ENCODE data around the gene ZNF740. TPM values are rescaled to one million over a fixed set of nuclear protein-coding genes. Genes with fewer than 3 reads are reported as not detected.
A peak's percentile ranks its signal among the peaks of the same experiment; 100 is the strongest.

The ZNF740 gene
- total RNA-seq, 1 experiment from 2014 or later, result 49.7 TPM

GRCh38 chr12:53224897-53225634, 44.5 kb downstream of the ZNF740 start:
- Histone ChIP-seq H3K4me1 (ENCODE audit: control insufficient read depth in 1 of 2, insufficient read depth in 2 of 2, low read length in 2 of 2) (peaks cover 52 to 77% of the 10 kb centered on the region in 2 experiments), H2AFZ (ENCODE audit: low read depth, low read length, poor library complexity, severe bottlenecking) (no peak overlapping the region), H3K9ac (ENCODE audit: low read length) (peak overlapping the region; percentile 28), H3K9me2 (ENCODE audit: insufficient read depth) (no peaks in the 10 kb centered on the region), H3K27me3 (ENCODE audit: insufficient read depth, low read length) (no peaks in the 10 kb centered on the region), H3K27ac (ENCODE audit: low read depth, low read length) (peak overlapping the region; percentile 46), H3K36me3 (ENCODE audit: control insufficient read depth in 1 of 2, insufficient read depth in 2 of 2, low read length in 2 of 2) (no peaks in the 10 kb centered on the region), H3K4me3 (replicated peaks in 1 of 2; ENCODE audit: low read depth in 1 of 2, low read length in 2 of 2) (no peak overlapping the region), H3K4me2 (ENCODE audit: low read length) (peak overlapping the region; percentile 54), H3K9me3 (ENCODE audit: control insufficient read depth in 1 of 2, insufficient read depth in 1 of 2, low read depth in 1 of 2, low read length in 2 of 2) (no peaks in the 10 kb centered on the region), H3K79me2 (ENCODE audit: insufficient read depth, low read length) (no peaks in the 10 kb centered on the region), H4K20me1 (ENCODE audit: insufficient read depth) (no peaks in the 10 kb centered on the region)
- CTCF ChIA-PET, result no interaction called here
- BruUV-seq (replicated peaks), result no TSS peak
- intact Hi-C loops (cut with micrococcal nuclease), result no loop called here
- RAD21 ChIA-PET (ENCODE audit: low non-redundant PET in 1 of 2, low total read pairs in 2 of 2, uncharacterized antibody in 2 of 2, unreplicated experiment in 2 of 2), result interaction anchor here in 1 of 2 experiments (0.6 kb wide), 1 partner anchor 9 kb away, joined by 6 read pairs; no protein-coding TSS in a partner anchor
- ATAC-seq (no peak), DNase-seq (ENCODE audit: low read depth, low spot score) (no peak)
- no peak for TF ChIP-seq JUND (IDR thresholded peaks at IDR 0.05)
- TF ChIP-seq SRF (IDR thresholded peaks at IDR 0.05; ENCODE audit: low read depth), result no peak
- TF ChIP-seq RAD21 (IDR thresholded peaks at IDR 0.05; ENCODE audit: low read depth), result no peak
- TF ChIP-seq, protein P1, sequence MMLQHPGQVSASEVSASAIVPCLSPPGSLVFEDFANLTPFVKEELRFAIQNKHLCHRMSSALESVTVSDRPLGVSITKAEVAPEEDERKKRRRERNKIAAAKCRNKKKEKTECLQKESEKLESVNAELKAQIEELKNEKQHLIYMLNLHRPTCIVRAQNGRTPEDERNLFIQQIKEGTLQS (IDR thresholded peaks at IDR 0.05), result no peak
- TF ChIP-seq CEBPB (IDR thresholded peaks at IDR 0.05; ENCODE audit: low read depth), result no peak
- TF ChIP-seq EZH2phosphoT487 (IDR thresholded peaks at IDR 0.05; ENCODE audit: borderline replicate concordance), result no peak
- TF ChIP-seq TCF7L2 (IDR thresholded peaks at IDR 0.05; ENCODE audit: borderline replicate concordance, extremely low read depth, insufficient read depth, insufficient read length), result no peak
- no peak for TF ChIP-seq SP1 (IDR thresholded peaks at IDR 0.05; ENCODE audit: low read depth)
- TF ChIP-seq, protein P2, sequence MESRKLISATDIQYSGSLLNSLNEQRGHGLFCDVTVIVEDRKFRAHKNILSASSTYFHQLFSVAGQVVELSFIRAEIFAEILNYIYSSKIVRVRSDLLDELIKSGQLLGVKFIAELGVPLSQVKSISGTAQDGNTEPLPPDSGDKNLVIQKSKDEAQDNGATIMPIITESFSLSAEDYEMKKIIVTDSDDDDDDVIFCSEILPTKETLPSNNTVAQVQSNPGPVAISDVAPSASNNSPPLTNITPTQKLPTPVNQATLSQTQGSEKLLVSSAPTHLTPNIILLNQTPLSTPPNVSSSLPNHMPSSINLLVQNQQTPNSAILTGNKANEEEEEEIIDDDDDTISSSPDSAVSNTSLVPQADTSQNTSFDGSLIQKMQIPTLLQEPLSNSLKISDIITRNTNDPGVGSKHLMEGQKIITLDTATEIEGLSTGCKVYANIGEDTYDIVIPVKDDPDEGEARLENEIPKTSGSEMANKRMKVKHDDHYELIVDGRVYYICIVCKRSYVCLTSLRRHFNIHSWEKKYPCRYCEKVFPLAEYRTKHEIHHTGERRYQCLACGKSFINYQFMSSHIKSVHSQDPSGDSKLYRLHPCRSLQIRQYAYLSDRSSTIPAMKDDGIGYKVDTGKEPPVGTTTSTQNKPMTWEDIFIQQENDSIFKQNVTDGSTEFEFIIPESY (IDR thresholded peaks at IDR 0.05; ENCODE audit: extremely low read depth, insufficient replicate concordance, low read length), result no peak
- TF ChIP-seq POLR2AphosphoS5 (IDR thresholded peaks at IDR 0.05; ENCODE audit: low read depth, low read length), result no peak
- no peak for TF ChIP-seq EGR1 (IDR thresholded peaks at IDR 0.05; ENCODE audit: low read depth)
- no peak for TF ChIP-seq FOSL1 (IDR thresholded peaks at IDR 0.05; ENCODE audit: low read depth)
- TF ChIP-seq YY1 (IDR thresholded peaks at IDR 0.05; ENCODE audit: extremely low read depth, insufficient replicate concordance, low read depth, low read length), result no peak
- TF ChIP-seq EZH2 (IDR thresholded peaks at IDR 0.05), result no peak
- no peak for TF ChIP-seq ZFX (IDR thresholded peaks at IDR 0.05)
- POLR2A ChIA-PET, result no interaction called here
